ENCODE data around the gene CCDC14. TPM values are rescaled to one million over a fixed set of nuclear protein-coding genes. Genes with fewer than 3 reads are reported as not detected.

The CCDC14 gene
- total RNA-seq, 4 donors from 2014 or later, result 29.8 to 49.0 (median 39.6) TPM

DNA sequence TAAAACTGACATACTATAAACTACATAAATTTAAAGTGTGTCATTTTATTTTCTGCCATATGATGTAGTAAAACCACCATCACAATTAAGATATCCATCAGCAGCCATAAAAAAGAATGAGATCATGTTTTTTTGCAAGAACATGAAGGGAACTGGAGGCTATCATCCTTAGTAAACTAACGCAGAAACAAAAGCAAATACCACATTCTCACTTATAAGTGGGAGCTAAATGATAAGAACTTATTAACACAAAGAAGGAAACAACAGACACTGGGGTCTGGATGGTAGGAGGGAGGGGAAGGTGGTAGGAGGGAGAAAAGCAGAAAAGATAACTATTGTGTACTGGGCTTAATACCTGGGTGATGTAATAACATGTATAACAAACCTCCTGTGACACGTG, 24.6 kb downstream of the CCDC14 start:
- no peak for TF ChIP-seq CTCF (IDR thresholded peaks at IDR 0.05; ENCODE audit: low read depth)

DNA sequence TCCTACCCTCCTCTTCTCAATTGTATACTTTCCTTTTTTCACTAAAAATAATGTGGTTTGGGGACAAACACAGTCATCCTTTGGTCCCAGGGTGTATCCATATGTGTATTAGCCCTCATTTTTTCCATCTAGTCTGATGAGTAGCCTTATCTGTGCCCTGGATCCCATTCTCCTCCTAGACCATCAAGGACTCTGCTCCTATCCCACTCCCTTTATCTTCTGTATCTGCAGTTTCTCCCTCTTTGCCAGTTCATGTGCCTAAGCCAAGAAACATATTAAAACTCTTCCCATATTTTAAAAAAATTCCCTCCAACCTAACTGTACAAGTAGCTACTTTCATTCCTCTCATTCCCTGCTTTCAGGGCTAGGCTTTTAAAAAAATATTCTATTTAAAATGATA, 25.2 kb downstream of the CCDC14 start:
- TF ChIP-seq CTCF (IDR thresholded peaks at IDR 0.05; ENCODE audit: low read depth), result no peak

DNA sequence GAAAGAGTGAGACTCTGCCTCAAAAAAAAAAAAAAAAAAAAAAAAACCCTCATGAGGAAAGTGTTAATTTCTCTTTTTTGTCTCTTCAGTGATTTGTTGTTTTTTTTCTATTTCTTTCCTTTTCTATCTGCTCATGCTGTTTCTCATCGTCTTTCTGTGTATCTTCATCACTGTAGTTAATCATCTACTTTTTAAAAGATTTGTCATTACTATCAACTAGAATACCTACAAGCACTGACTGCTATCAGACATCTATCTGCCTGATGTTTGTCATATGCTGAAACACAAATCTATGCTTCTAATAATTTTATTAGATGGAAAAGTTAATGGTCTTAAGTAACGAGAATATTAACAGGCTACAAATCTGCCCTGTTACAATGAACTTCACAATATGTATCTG, 26.8 kb downstream of the CCDC14 start:
- TF ChIP-seq CTCF (IDR thresholded peaks at IDR 0.05; ENCODE audit: low read depth), result no peak

GRCh38 chr3:123930445-123930844, 30.6 kb downstream of the CCDC14 start:
- no peak for TF ChIP-seq CTCF (IDR thresholded peaks at IDR 0.05; ENCODE audit: low read depth)

DNA sequence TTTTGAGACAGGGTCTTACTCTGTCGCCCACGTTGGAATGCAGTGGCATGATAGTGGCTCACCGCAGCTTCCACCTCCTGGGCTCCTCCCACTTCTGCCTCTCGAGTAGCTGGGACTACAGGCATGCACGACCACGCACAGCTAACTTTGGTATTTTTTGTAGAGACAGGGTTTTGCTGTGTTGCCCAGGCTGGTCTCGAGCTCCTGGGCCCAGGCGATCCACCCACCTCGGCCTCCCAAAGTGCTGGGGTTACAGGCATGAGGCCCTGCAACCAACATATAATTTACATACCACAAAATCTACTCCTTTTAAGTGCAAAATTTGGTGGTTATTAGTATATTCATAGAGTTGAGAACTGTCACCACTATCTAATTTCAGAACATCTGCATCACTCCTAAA, 31.7 kb downstream of the CCDC14 start:
- no peak for TF ChIP-seq CTCF (IDR thresholded peaks at IDR 0.05; ENCODE audit: low read depth)

- TF ChIP-seq CTCF (IDR thresholded peaks at IDR 0.05; ENCODE audit: low read depth), result no peak
These were observed 34.6 kb downstream of the CCDC14 start for GRCh38 chr3:123926396-123926795.

- no peak for TF ChIP-seq CTCF (IDR thresholded peaks at IDR 0.05; ENCODE audit: low read depth)
These were observed 40.2 kb downstream of the CCDC14 start for GRCh38 chr3:123920868-123921267.

Data from subcutaneous adipose tissue (tissue), 4 donors.